Fibroblast of lung (primary cell): ENCODE results near the gene OR1L6. TPM values are rescaled to one million over a fixed set of nuclear protein-coding genes. Genes with fewer than 3 reads are reported as not detected.

ENCODE experiments used
- DNase-seq, 2 donors: peaks; one replicate each; pipeline versions ENCODE4 v3.0.0 to v3.0.0-alpha.2; 2010; ENCODE audit warnings: low read depth in 2 of 2
- H2AFZ ChIP-seq: 2 replicates; pipeline ENCODE4 v1.5.1; 2012; ENCODE audit warnings: low read length, control low read depth, inconsistent platforms
- H3K27ac ChIP-seq: 2 replicates; pipeline ENCODE4 v1.5.1; 2011; ENCODE audit warnings: low read length, control low read depth; ENCODE audit not compliant: insufficient read depth
- H3K27me3 ChIP-seq: 2 replicates; pipeline ENCODE4 v1.5.1; 2011; ENCODE audit warnings: mild to moderate bottlenecking, low read length; ENCODE audit not compliant: control insufficient read depth, insufficient read depth
- H3K36me3 ChIP-seq: 2 replicates; pipeline ENCODE4 v1.5.1; 2011; ENCODE audit warnings: low read length; ENCODE audit not compliant: control insufficient read depth, insufficient read depth
- H3K4me1 ChIP-seq: 2 replicates; pipeline ENCODE4 v1.5.1; 2011; ENCODE audit warnings: low read length; ENCODE audit not compliant: control insufficient read depth, insufficient read depth; ENCODE audit errors: extremely low read depth
- H3K4me2 ChIP-seq: 2 replicates; pipeline ENCODE4 v1.5.1; 2011; ENCODE audit warnings: low read length, control low read depth; ENCODE audit not compliant: insufficient read depth; ENCODE audit errors: extremely low read depth
- H3K4me3 ChIP-seq, 4 experiments: fragments of 200-600 bp in 1 of 4; sonication (generic) in 1 of 4; replicated peaks in 1 of 4; 2 replicates each; pipeline ENCODE4 v1.5.1; 2011 to 2016; ENCODE audit warnings: low read length in 4 of 4, low read depth in 3 of 4, mild to moderate bottlenecking in 3 of 4, control low read depth in 2 of 4, inconsistent platforms in 1 of 4, mixed read lengths in 1 of 4; ENCODE audit not compliant: insufficient read depth in 1 of 4; ENCODE audit errors: control extremely low read depth in 1 of 4
- H3K79me2 ChIP-seq: 2 replicates; pipeline ENCODE4 v1.5.1; 2012; ENCODE audit warnings: mild to moderate bottlenecking, low read length, inconsistent platforms; ENCODE audit not compliant: control insufficient read depth, insufficient read depth
- H3K9ac ChIP-seq: 2 replicates; pipeline ENCODE4 v1.5.1; 2011; ENCODE audit warnings: mild to moderate bottlenecking, low read length, control low read depth; ENCODE audit not compliant: insufficient read depth
- H3K9me3 ChIP-seq: 2 replicates; pipeline ENCODE4 v1.5.1; 2012; ENCODE audit warnings: low read depth, low read length; ENCODE audit not compliant: control insufficient read depth, insufficient read depth
- H4K20me1 ChIP-seq: 2 replicates; pipeline ENCODE4 v1.5.1; 2011; ENCODE audit warnings: low read length; ENCODE audit not compliant: control insufficient read depth, insufficient read depth; ENCODE audit errors: extremely low read depth
- EZH2 ChIP-seq: IDR thresholded peaks from 2 replicates; pipeline ENCODE4 v1.5.1; 2012; ENCODE audit warnings: low read length, control low read depth, mild to moderate bottlenecking; ENCODE audit errors: missing control alignments
- polyA plus RNA-seq, 2 donors: library from polyadenylated mRNA; depleted of rRNA in 1 of 2; stranded (reverse) in 1 of 2; unstranded in 1 of 2; fragments of >200 nt; gene quantifications; 2 replicates each; pipeline ENCODE4 v1.2.1, GENCODE V29; 2011 to 2012; ENCODE audit warnings: missing spikeins in 1 of 2
- total RNA-seq: library from RNA; depleted of rRNA; stranded (reverse); fragments of >200 nt; gene quantifications from 2 replicates; pipeline ENCODE4 v1.2.1, GENCODE V29; 2014
- TF ChIP-seq, protein P1 (sequence below), 2 donors: IDR thresholded peaks in 1 of 2; conservative IDR thresholded peaks in 1 of 2; 1 replicate in 1 of 2; 2 replicates in 1 of 2; pipeline ENCODE4 v1.5.1; 2011 to 2012; ENCODE audit warnings: low read length in 2 of 2, control low read depth in 1 of 2, inconsistent platforms in 1 of 2, low read depth in 1 of 2, mild to moderate bottlenecking in 1 of 2

The OR1L6 gene
- total and polyA plus RNA-seq, 2 donors (not counting 1 experiment from before 2014, with no cell fraction given): not detected

DNA sequence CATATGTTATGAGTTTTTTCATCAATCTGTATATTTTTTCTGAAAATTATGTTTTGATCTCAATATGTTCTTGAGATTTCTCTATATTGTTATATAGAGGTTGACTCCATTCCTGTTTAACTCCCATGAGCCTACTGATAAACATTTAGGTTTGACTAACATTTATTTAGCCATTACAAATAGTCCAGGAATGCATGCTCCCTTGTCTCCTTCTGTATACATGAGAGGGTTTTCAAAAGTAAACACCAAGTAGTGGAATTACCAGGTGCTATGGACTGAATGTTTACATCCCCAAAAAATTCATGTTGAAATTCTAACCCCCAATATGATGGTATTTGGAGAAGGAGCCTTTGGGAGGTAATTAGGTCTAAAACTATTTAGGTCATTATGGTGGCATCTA is 43.2 kb downstream of the OR1L6 start:
- TF ChIP-seq, protein P1, sequence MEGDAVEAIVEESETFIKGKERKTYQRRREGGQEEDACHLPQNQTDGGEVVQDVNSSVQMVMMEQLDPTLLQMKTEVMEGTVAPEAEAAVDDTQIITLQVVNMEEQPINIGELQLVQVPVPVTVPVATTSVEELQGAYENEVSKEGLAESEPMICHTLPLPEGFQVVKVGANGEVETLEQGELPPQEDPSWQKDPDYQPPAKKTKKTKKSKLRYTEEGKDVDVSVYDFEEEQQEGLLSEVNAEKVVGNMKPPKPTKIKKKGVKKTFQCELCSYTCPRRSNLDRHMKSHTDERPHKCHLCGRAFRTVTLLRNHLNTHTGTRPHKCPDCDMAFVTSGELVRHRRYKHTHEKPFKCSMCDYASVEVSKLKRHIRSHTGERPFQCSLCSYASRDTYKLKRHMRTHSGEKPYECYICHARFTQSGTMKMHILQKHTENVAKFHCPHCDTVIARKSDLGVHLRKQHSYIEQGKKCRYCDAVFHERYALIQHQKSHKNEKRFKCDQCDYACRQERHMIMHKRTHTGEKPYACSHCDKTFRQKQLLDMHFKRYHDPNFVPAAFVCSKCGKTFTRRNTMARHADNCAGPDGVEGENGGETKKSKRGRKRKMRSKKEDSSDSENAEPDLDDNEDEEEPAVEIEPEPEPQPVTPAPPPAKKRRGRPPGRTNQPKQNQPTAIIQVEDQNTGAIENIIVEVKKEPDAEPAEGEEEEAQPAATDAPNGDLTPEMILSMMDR (conservative IDR thresholded peaks at IDR 0.05 in 1 of 2, IDR thresholded peaks at IDR 0.05 in 1 of 2; ENCODE audit: low read depth in 1 of 2, low read length in 2 of 2): no peak
- no peak for TF ChIP-seq EZH2
- H3K4me2 ChIP-seq: no peak overlapping the region
- H3K27ac ChIP-seq: no peak overlapping the region
- H4K20me1 ChIP-seq: no peaks in the 10 kb centered on the region
- no peaks in the 10 kb centered on the region for H3K27me3 ChIP-seq
- no peaks in the 10 kb centered on the region for H3K9me3 ChIP-seq
- no peaks in the 10 kb centered on the region for H3K4me1 ChIP-seq
- no peaks in the 10 kb centered on the region for H3K79me2 ChIP-seq
- no peaks in the 10 kb centered on the region for H3K36me3 ChIP-seq
- no peak overlapping the region for H2AFZ ChIP-seq
- H3K9ac ChIP-seq: no peak overlapping the region
- DNase-seq: no peak
- no peak overlapping the region for H3K4me3 ChIP-seq

DNA sequence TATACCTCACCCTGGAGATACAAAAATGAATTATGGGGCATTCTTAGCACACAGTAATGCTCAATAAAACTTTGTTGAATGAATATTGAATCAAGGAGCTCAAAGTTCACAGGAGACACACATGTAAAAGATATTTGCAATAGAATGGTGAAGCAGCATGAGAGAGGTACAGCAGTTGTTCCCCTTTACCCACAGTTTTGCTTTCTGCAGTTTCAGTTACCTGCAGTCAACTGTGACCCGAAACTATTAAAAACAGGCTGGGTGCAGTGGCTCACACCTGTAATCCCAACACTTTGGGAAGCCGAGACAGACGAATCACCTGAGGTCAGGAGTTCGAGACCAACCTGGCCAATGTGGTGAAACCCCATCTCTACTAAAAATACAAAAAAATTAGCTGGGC is 44.2 kb downstream of the OR1L6 start:
- no peak overlapping the region for H3K9ac ChIP-seq
- H3K27ac ChIP-seq: no peak overlapping the region
- no peaks in the 10 kb centered on the region for H3K9me3 ChIP-seq
- H4K20me1 ChIP-seq: no peaks in the 10 kb centered on the region
- TF ChIP-seq, protein P1 (conservative IDR thresholded peaks at IDR 0.05 in 1 of 2, IDR thresholded peaks at IDR 0.05 in 1 of 2; ENCODE audit: low read depth in 1 of 2, low read length in 2 of 2): no peak
- TF ChIP-seq EZH2: no peak
- no peak overlapping the region for H3K4me3 ChIP-seq
- no peaks in the 10 kb centered on the region for H3K36me3 ChIP-seq
- DNase-seq: no peak
- no peaks in the 10 kb centered on the region for H3K4me1 ChIP-seq
- H3K79me2 ChIP-seq: no peaks in the 10 kb centered on the region
- H2AFZ ChIP-seq: no peak overlapping the region
- H3K27me3 ChIP-seq: no peaks in the 10 kb centered on the region
- no peak overlapping the region for H3K4me2 ChIP-seq

DNA sequence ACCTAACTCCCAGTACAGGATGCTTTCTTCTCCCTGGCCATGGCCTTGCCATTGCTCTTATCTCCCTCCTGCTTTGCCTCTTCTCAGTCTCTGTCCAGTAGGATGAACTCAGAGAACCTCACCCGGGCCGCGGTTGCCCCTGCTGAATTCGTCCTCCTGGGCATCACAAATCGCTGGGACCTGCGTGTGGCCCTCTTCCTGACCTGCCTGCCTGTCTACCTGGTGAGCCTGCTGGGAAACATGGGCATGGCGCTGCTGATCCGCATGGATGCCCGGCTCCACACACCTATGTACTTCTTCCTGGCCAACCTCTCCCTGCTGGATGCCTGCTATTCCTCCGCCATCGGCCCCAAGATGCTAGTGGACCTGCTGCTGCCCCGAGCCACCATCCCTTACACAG is 46.7 kb downstream of the OR1L6 start, which contains the start of gene OR5C1:
Gene OR5C1, plus strand, starts transcription at position 103 of the 400 bp plus-strand sequence. Its CDS starts 0 bp downstream, at position 103.
- Histone ChIP-seq H3K4me2 (no peak within 1 kb of the TSS), H3K9ac (no peak within 1 kb of the TSS), H3K9me3 (no peaks in the 10 kb centered on the region), H3K4me3 (no peak within 1 kb of the TSS), H2AFZ (no peak within 1 kb of the TSS), H3K4me1 (no peaks in the 10 kb centered on the region), H3K36me3 (no peaks in the 10 kb centered on the region), H3K27me3 (no peaks in the 10 kb centered on the region), H4K20me1 (no peaks in the 10 kb centered on the region), H3K27ac (no peak within 1 kb of the TSS), H3K79me2 (no peaks in the 10 kb centered on the region)
- TF ChIP-seq, protein P1 (conservative IDR thresholded peaks at IDR 0.05 in 1 of 2, IDR thresholded peaks at IDR 0.05 in 1 of 2; ENCODE audit: low read depth in 1 of 2, low read length in 2 of 2): no peak
- no peak for DNase-seq
